ELR (cell line): ENCODE results near the gene PCSK5.

Experiments
- DNase-seq: peaks from one replicate; pipeline ENCODE4 v3.0.0-alpha.2; 2015; ENCODE audit warnings: low read depth

The PCSK5 gene

DNA sequence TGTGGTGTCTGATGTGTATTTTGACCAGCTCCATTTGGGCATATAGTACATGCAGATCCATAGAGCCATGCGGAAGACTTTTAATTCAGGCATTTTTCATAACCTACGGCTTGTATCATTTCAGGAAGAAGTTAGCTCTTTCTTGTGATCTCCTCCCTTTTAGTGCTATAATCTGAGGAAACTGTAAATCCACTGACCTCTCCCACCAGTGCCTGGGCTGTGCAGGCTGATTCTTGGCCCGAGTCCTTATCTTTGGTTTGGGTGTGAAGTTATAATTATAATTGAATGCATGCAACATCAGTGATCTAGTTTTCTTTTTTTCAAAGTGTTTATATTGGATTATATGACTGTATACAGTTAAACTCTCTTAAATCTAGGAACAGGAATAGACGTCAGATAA is 247.9 kb downstream of the PCSK5 start:
- DNase-seq: no peak

DNA sequence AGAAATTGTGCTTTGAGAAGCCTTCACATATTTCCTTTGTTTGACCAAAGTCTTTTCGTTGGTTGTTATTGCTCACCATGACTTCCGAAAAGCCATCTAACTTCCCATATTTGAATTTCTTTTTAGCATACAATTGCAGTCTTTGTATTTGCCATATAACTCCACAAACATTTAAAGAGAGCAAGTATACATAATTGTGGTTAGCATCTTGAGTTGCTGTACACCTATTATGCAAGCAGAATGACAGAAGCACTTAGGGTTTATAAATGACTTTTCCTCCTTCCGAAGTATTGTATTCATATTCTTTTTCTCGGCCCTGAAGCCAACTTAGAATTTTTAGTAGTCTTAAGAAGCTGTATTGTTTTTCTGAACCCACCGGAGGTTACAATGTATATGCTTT is 253.4 kb downstream of the PCSK5 start:
- no peak for DNase-seq

DNA sequence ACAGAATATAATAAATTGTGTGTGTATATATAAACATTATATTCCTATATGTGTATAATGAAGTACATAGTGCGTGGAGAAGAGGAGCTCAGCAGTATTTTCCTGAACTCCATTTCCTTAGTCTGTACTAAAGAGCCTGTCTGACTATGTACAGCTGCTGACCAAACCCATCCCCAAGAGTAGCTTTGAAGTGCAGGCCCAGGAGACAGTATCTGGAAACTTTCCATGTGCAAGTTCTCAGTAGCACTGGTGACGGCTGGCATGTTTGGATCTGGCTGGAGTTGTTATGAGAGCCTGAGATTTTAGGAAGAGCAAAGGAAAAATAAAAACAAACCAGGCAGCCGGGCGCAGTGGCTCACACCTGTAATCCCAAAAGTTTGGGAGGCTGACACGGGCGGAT is 259.5 kb downstream of the PCSK5 start:
- no peak for DNase-seq

DNA sequence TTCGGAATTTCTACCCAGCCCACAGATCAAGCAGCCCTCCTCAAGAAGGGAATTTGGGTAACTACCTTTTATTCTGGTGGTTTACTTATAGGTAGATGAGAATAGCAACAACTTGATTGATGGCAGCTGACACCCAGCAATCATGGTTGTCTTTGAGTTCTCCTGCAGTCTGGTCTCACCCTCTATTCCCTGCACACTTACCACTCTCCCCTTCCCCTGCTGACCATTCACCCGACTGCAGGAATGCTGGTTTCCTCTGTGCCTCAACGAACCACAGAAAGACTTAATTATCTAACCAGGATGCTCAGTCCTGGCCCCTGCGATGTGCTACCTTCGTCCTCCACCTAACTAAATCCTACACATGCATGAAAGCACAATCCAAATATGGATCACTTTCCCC is 260.8 kb downstream of the PCSK5 start:
- no peak for DNase-seq

DNA sequence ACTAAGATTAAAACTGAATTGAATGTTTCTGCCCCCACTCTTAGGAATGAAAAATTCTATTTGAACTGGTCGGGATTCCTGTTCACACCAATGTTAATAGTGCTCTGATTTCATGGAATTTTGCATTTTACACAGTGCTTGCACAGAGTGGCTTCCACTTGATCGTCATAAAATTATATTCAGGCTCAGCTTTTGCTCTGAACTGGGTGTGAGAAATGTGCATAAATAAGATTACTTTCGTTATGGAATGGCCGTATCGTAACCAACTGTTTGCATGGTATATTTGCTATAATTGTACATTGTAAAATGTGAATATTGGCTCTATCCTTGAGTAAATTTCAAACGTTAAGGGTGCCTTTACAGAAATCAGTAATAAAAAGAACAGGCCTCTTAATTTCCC is 262.9 kb downstream of the PCSK5 start:
- no peak for DNase-seq

DNA sequence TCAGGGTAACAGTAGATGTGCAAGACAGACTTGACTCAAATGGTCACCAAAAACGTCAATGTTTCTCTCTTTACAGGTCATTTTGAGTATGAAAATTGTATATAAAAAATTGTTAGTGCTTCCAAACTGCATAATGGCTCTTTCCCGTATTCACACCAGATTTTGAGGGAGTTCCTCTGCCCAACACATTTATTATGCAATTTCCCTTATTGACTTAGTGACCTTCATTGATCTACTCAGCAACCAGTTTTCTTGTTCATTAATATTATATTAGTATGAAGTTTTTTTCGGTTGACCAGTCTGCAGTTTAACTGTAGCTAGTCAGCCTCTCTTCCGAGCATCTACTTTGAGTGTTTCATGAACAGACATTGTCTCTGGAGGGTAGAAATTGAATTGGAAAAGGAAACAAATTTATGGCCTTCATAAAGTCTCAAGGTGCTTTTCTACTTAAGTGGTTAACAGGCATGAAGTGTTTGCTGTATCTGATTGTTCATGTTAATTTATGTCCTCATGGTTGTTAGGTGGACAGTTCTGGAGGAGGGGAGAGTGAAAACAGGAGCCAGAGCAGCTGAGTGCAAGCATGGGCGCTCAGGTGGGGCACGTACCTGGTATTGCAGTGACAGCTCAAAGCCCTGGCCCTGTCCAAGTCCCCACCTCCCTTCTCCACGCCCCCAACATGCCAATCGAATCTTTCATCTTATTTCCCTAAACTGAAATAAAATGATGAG is 263.6 kb downstream of the PCSK5 start:
- DNase-seq: no peak

DNA sequence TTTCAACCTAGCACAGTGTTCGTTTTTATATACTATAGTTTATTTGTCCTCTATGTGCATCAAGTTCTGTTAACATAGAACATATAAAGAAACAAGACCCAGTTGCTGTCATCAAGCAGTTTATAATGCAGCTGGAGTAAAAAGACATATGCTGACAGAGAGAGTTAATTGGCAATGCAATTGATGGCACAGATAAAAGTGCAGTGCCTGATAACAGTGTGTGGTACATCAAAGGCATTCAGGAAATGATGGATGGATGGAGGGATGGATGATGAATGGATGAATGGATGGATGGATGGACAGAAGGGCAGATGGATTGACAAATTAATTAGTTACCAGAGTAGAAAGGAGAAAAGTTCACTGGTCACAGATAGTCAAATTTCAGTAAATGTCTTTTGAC is 264.9 kb downstream of the PCSK5 start:
- DNase-seq: no peak

DNA sequence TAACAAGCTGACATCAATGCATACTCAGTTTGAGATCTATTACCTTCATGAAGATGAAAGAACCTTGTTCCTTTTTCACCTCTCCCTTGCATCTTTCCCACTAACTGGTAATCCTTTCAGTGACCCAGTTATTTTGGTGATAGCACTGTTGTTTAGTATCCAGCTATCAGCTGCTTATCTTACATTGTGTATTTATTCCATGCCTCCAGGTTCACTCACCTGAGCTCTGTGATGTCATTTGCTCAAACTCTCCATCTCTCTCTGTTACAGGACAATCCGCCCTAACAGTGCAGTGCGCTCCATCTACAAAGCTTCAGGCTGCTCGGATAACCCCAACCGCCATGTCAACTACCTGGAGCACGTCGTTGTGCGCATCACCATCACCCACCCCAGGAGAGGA is 268.2 kb downstream of the PCSK5 start:
- DNase-seq: no peak

DNA sequence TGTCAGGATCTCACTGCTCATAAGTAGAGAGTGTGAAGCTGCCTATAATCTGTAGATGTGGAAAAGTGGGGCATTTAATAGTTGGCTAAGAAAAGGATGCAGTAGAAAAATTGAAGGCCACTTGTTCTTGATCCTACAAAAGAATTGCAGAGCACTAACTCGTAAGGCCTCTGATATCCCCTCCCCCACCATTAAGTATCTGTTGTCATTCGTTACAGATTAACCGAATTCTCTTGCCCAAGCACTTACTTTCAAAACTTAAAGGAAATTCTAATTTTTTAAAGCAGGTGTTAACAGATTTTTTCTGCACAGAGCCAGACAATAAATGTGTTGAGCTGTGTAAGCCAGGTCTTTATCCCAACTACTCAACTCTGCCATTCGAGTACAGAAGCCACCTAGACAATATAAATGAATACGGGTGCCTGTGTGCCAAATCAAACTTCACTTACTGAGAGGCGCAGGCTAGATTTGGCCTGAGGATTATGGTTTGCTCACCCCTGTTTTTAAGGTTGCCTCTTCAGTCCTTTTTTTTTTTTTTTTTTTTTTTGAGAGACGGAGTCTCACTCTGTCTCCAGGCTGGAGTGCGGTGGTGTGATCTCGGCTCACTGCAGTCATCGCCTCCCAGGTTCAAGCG is 268.9 kb downstream of the PCSK5 start:
- DNase-seq: no peak

DNA sequence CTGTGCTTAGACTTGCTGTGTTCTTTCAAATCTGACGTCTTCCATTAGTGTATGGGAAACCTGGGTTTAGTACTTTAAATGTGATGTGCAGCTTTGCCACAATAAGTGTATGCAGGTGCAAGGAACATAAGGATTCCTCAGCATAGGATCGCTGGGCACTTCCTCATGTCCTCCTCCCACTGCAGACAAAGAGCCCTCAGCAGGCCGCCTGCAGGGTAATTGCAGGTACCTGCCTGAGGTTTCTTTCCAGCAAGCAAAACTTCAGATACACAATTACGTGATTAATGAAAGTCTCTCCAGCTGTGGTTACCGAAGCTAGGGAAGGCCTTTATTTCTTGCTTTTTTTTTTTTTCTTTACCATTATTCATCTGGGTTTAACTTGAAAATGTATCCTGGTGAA is 270.6 kb downstream of the PCSK5 start:
- DNase-seq: no peak

DNA sequence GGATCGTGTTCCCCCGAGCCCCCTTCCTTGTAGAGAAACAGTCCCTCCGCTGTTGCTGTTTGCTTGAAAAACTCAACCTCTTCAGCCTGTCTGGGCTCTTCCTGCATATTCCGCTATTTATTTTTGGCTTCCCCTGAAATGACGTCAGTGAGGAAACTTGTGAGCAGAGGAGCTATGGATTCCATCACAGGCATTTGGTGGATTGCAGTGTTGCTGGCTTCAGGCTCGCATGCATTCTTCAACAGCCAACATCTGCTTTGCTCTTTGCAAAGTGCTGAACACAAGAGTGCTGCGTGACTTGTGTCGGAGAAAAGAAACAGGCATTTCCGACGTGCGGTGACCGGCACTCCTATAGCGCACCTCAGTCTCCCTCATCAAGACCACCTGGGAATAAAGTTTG is 271.1 kb downstream of the PCSK5 start:
- no peak for DNase-seq

DNA sequence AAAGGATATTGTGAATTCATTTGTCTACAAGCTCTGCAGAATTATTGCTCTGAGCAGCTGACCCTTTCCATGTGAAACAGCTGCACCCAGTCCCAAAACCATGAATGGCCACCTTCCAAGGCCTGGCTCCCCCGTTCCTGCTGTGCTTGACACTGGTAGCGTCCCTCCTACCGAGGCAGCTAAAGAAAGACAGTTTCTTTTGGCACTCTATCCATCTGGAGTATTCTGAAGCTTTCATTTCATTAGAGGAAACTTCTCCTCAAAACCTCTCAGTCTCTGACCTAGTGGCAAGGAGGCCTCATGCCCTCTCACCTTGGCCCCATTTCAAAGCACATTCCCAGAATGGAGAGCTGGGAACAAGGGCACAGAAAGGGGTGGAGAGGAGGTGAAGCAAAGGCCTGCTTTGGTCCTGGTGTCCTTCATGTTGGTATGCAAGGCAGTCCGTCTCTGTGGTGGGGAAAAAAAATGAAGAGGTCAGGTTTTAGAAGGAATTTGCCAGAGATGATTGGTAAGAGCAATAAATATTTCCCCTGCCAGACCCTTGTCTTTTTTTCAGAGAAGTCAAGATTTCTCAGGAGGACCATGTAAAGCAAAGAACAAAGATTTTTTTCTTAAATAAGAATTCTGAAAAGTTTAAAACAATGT is 271.7 kb downstream of the PCSK5 start:
- DNase-seq: no peak

DNA sequence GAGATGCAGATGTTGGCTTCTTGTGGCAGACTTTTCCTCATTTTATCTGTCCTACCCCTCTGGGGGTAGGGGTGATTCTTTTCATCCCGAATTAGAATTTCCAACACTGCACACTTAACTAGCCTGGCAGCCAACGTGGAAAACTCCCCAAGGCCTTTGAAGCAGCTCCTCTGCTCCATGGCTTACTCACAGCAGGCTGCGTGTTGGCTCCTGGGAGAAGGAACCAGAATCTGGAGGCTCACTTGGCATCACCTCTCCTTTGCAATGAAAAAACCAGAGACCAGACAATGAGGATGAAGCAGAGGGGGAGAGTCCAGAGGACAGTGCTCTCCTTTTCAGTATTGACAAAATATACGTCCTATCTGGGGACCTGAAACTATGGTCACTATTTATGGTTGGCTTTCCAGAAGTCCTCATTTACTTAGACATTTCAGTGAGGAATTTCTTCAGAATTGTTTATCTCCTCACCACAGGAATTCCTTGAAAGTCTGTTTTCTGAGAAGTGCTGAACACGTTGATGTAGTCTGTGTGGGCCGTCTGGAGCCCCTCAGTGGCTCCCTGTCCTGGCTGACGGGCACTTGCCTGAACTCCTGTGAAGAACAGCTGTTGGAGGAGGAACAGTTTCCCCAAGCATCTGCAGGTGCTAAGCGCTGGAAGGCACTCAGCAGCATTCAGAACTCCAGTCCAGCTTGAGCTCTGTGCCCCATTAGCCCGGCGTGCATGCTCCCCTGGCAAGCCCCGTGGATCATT is 272.5 kb downstream of the PCSK5 start:
- DNase-seq: no peak

DNA sequence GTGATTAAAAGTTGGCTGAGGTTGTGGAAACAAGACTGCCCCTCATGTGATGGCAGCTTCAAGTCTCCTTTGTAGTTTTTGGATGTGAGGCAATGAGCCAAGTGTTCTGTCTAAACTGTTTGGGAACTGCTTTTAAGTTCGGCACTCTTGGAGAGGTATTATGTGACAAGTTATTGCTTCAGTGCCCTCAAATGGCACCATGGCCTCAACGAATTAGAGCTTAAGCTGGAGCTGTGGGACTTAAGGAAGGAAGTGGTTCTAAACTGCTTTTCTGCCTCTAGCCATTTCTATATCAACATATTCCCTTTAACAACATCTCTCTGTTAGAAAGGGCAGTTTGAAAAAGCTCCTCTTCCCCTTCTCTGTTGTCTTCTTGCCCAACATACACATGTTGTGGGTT is 276.1 kb downstream of the PCSK5 start:
- DNase-seq: no peak

DNA sequence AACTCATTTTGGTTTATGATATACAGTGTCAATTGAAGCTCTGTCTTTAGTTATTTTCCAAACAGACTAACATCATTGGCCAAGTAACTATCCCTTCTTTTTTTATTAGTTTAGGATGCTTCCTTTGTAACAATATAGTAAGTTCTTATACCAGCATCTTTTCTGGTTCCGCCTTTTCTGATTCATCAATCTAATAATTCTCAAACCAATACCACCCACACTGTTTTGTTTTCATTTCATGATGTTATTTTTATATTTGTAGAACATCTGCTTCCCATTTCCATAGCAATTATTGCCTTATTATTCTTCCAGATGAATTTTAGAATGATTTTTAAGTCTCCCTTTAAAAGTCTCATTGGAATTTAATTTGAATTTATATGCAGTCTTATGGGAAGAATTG is 285.7 kb downstream of the PCSK5 start:
- DNase-seq: no peak

DNA sequence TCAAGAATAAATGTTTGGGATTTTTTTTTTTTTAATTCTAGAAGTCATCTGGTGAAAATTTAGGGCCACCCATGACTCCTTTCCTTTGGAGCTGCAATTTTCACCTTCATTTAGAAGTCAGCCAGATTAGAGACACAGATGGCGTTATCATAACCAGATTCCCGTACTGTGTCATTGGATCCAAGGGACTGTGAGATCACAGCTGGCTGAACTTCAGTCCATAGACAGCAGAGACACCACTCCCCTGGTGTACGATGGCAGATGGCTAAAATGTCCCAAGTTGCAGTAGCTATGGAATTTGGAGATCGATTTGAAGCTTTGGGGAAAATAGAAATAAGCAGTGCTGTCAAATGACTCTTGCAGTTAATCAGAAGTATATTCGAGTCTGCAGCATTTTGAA is 287.5 kb downstream of the PCSK5 start:
- DNase-seq: no peak

DNA sequence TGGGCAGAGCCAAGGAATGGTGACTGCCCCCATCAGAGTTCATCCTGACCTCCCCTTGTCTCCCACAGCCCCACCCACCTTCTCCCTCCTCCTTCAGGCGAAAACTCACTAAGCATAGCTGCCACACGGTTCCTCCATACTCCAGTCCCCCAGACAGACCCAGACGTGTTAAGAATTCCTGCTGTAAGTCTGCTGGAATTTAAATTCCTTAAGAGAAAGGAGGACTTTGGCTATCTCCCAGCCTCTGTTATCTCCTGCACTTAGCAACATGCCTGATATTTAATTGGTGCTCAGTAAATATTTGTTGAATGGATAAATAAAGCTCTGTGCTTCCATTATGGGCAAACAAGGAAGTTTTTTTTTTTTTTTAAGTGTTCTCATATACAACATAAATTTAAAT is 290.1 kb downstream of the PCSK5 start:
- no peak for DNase-seq

DNA sequence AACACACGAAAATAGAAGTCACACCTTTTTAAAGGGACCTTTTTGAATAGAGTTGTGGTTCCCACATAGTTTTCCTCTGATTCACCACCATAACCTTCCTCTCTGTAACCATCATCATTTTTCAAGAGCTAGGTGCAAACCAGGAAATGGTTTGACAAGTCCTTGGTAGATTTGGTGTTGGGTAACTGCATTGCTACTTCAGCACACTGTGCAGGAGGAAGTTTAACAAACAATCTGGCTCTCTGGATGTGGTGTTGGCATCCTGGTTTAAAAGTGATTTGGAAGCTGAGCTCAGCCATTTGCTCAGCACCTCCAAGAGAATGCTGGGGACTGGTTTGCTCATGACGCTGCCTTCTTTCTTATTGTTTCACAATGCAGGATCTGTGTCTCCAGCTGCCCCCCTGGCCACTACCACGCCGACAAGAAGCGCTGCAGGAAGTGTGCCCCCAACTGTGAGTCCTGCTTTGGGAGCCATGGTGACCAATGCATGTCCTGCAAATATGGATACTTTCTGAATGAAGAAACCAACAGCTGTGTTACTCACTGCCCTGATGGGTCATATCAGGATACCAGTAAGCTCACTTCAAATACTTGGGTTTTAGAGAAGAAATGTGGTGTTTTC is 290.7 kb downstream of the PCSK5 start:
- peak; percentile 3 for DNase-seq

DNA sequence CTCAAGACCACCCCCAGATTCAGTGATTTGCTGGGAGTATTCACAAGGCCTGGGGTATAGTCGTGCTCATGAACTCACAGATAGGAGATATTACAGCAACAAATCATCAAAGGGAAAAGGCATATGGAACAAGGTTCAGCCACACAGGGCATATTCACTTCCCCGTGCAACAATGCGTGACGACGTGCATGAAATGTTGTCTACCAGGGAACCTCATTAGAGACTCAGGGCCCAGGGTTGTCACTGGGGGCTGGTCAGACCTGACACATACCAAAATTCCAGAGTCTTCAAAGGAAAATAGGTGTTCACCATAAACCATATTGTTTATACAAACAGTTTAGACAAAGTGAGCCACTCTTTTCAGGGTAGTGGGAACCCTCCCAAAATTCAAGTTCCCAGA is 291.3 kb downstream of the PCSK5 start:
- DNase-seq: no peak

DNA sequence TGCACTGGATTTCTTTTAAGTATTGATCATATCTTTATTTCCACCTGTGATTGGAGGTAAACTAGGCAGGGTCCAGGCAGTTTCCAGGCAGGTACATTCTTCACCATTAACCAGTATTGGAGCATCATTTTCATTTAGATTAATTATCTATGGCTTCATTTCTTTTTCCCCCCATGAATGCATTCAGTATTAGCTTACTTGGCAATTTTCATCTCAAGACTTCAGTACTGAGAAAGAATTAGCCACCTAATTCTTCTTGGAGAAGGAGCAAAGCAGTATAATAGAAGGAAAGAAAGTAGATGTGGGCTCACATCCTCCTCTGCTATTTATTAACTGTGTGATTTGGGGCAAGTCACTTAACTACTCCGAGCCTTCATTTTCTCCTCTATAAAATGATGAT is 295.0 kb downstream of the PCSK5 start:
- DNase-seq: no peak

DNA sequence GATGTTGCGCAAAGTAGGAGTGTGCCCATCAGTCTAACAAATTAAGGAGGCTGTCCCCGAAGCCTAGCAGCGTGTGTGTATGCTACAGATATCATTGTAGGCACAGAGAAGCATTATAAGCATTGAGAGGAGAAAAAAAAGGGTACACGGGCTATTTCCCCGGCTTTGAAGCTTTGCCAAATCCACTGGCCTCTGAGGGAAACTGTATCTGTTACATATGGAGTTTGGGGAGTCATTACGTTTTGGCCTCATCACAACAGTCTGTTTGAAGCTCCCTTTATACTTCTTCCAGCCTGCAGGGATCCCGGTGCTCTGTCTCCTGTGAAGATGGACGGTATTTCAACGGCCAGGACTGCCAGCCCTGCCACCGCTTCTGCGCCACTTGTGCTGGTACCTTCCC is 297.8 kb downstream of the PCSK5 start:
- no peak for DNase-seq

DNA sequence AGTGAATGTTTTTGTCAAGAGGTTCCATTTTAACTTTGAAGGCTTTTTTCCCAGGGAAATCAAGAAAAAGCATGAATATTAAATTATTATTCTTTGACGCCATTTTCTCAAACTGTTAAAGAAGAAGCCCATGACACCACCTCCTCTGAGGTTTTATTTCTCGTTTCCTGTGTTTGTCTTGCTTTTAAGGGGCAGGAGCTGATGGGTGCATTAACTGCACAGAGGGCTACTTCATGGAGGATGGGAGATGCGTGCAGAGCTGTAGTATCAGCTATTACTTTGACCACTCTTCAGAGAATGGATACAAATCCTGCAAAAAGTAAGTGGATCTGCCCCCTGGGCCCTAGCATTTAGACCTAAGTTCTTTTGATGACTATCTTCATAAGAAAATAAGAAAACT is 298.4 kb downstream of the PCSK5 start:
- no peak for DNase-seq

DNA sequence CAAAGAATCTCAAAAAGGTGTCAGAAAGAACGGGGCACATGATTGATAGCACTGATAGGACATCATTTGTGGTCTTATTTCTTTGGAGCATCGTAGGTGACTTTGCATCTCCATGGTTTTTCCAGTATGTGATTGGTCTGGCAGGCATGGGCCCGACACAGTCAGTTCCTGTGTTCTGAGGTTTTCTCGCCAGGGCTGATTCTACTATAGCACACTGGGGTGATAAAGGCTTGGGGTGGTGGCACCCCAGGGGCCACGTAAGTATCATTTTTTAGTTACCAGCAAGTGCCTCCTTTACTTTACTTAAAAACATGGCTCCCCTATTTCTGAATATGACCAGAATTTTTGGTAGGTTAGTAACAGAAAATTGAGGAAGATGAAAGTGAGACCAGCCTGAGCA is 301.0 kb downstream of the PCSK5 start:
- DNase-seq: no peak
